Progenitor cell of endocrine pancreas (in vitro differentiated cells): ENCODE results near the gene ANKRD22. TPM values are rescaled to one million over a fixed set of nuclear protein-coding genes. Genes with fewer than 3 reads are reported as not detected.

Experiments used
- DNase-seq: peaks from one replicate; pipeline ENCODE4 v3.0.0; 2021; ENCODE audit warnings: low spot score; ENCODE audit not compliant: unreplicated experiment
- H3K27ac Mint-ChIP-seq: 2 replicates; pipeline ENCODE4 v1.8.0; 2021; ENCODE audit warnings: mild to moderate bottlenecking, moderate library complexity, mixed read lengths
- H3K27me3 Mint-ChIP-seq: 2 replicates; pipeline ENCODE4 v1.8.0; 2021; ENCODE audit warnings: mixed read lengths
- H3K36me3 Mint-ChIP-seq: 2 replicates; pipeline ENCODE4 v1.8.0; 2022; ENCODE audit warnings: mixed read lengths; ENCODE audit not compliant: insufficient read depth
- H3K4me1 Mint-ChIP-seq: 2 replicates; pipeline ENCODE4 v1.8.0; 2021; ENCODE audit warnings: low read depth, mixed read lengths
- H3K4me3 Mint-ChIP-seq: 2 replicates; pipeline ENCODE4 v1.8.0; 2021; ENCODE audit warnings: low read depth, mild to moderate bottlenecking, moderate library complexity, mixed read lengths
- H3K9me3 Mint-ChIP-seq: 2 replicates; pipeline ENCODE4 v1.8.0; 2021; ENCODE audit warnings: low read depth, mixed read lengths
- CTCF ChIP-seq: fragments of 200-600 bp; sonication (generic); IDR thresholded peaks from one replicate; pipeline ENCODE4 v1.5.0; 2021; ENCODE audit warnings: antibody characterized with exemption, mild to moderate bottlenecking; ENCODE audit not compliant: unreplicated experiment
- total RNA-seq: library from RNA; stranded (reverse); gene quantifications from 2 replicates; pipeline ENCODE4 v1.2.1, GENCODE V29; 2021

ANKRD22 gene
- total RNA-seq, 1 donor from 2014 or later, result not detected

- H3K27ac Mint-ChIP-seq, result no peak overlapping the region
- no peaks in the 10 kb centered on the region for H3K9me3 Mint-ChIP-seq
- DNase-seq, result no peak
- H3K4me1 Mint-ChIP-seq, result peaks cover 3% of the 10 kb centered on the region
- H3K4me3 Mint-ChIP-seq, result peak overlapping the region; percentile 88
- H3K27me3 Mint-ChIP-seq, result peaks cover 69% of the 10 kb centered on the region
- TF ChIP-seq CTCF, result no peak
- no peaks in the 10 kb centered on the region for H3K36me3 Mint-ChIP-seq
These were observed 29.7 kb upstream of the ANKRD22 start for GRCh38 chr10:88881320-88881719.

GRCh38 chr10:88880282-88881076, 28.8 kb upstream of the ANKRD22 start:
- Mint-ChIP-seq H3K27ac (peak overlapping the region; percentile 89), H3K9me3 (no peaks in the 10 kb centered on the region), H3K4me1 (peaks cover 3% of the 10 kb centered on the region), H3K27me3 (peaks cover 70% of the 10 kb centered on the region), H3K4me3 (peak overlapping the region; percentile 88), H3K36me3 (no peaks in the 10 kb centered on the region)
- TF ChIP-seq CTCF, result no peak
- peak; percentile 42 for DNase-seq

GRCh38 chr10:88879534-88880281, 28.1 kb upstream of the ANKRD22 start, which contains the start of gene STAMBPL1:
Gene STAMBPL1, plus strand, starts transcription at chr10:88880245. Its CDS starts 21,464 bp downstream, at chr10:88901709.
- Mint-ChIP-seq H3K9me3 (no peaks in the 10 kb centered on the region), H3K27me3 (peaks cover 67% of the 10 kb centered on the region), H3K4me1 (peaks cover 3% of the 10 kb centered on the region), H3K27ac (peak within 1 kb of the TSS; percentile 89), H3K36me3 (no peaks in the 10 kb centered on the region), H3K4me3 (peak within 1 kb of the TSS; percentile 88)
- no peak for DNase-seq
- TF ChIP-seq CTCF, result no peak

GRCh38 chr10:88877298-88877697, 25.7 kb upstream of the ANKRD22 start:
- Mint-ChIP-seq H3K4me1 (peaks cover 3% of the 10 kb centered on the region), H3K36me3 (no peaks in the 10 kb centered on the region), H3K27me3 (peaks cover 53% of the 10 kb centered on the region), H3K27ac (no peak overlapping the region), H3K4me3 (no peak overlapping the region), H3K9me3 (no peaks in the 10 kb centered on the region)
- DNase-seq, result no peak
- no peak for TF ChIP-seq CTCF

GRCh38 chr10:88875081-88875480, 23.4 kb upstream of the ANKRD22 start:
- Mint-ChIP-seq H3K27ac (no peak overlapping the region), H3K27me3 (peaks cover 43% of the 10 kb centered on the region), H3K36me3 (no peaks in the 10 kb centered on the region), H3K4me3 (no peak overlapping the region), H3K9me3 (no peaks in the 10 kb centered on the region), H3K4me1 (no peaks in the 10 kb centered on the region)
- no peak for TF ChIP-seq CTCF
- DNase-seq, result no peak
